WTC11 (cell line): ENCODE data around the gene ZNF236. TPM values are rescaled to one million over a fixed set of nuclear protein-coding genes. Genes with fewer than 3 reads are reported as not detected.

ENCODE experiments used
- FOXJ3 ChIP-seq: sonication (generic); formaldehyde crosslinking; IDR thresholded peaks from 2 replicates; pipeline ENCODE4 v1.9.0; 2021; ENCODE audit warnings: missing genetic modification reagents, mild to moderate bottlenecking, borderline replicate concordance
- NFE2L1 ChIP-seq: sonication (generic); formaldehyde crosslinking; IDR thresholded peaks from 2 replicates; pipeline ENCODE4 v1.8.1; 2023; ENCODE audit warnings: missing genetic modification reagents
- OVOL2 ChIP-seq: fragments of 250-450 bp; sonication (Bioruptor Pico); IDR thresholded peaks from 2 replicates; pipeline ENCODE4 v1.9.0; 2021; ENCODE audit warnings: mild to moderate bottlenecking, borderline replicate concordance
- SMAD3 ChIP-seq: sonication (generic); formaldehyde crosslinking; IDR thresholded peaks from 2 replicates; pipeline ENCODE4 v1.8.0; 2022; ENCODE audit warnings: missing genetic modification reagents, mild to moderate bottlenecking, borderline replicate concordance
- SMAD4 ChIP-seq: sonication (generic); formaldehyde crosslinking; IDR thresholded peaks from 2 replicates; pipeline ENCODE4 v1.8.0; 2022; ENCODE audit warnings: mild to moderate bottlenecking, missing genetic modification reagents
- total RNA-seq: library from RNA; stranded (reverse); gene quantifications from 3 replicates; pipeline ENCODE4 v1.2.3, GENCODE V29; 2021
- TF ChIP-seq, protein P1 (sequence below): sonication (generic); formaldehyde crosslinking; IDR thresholded peaks from 2 replicates; pipeline ENCODE4 v1.8.1; 2023; ENCODE audit warnings: mild to moderate bottlenecking, missing genetic modification reagents, borderline replicate concordance
- TF ChIP-seq, protein P2 (sequence below): sonication (generic); formaldehyde crosslinking; IDR thresholded peaks from 2 replicates; pipeline ENCODE4 v1.8.0; 2023; ENCODE audit warnings: missing genetic modification reagents
- TF ChIP-seq, protein P3 (sequence below): sonication (generic); formaldehyde crosslinking; IDR thresholded peaks from 2 replicates; pipeline ENCODE4 v1.8.0; 2022; ENCODE audit warnings: mild to moderate bottlenecking, missing genetic modification reagents
- TF ChIP-seq, protein P4 (sequence below): fragments of 250-450 bp; sonication (Bioruptor Pico); IDR thresholded peaks from 2 replicates; pipeline ENCODE4 v1.9.0; 2021; ENCODE audit warnings: mild to moderate bottlenecking, borderline replicate concordance
- TF ChIP-seq, protein P5 (sequence below): sonication (generic); formaldehyde crosslinking; IDR thresholded peaks from 2 replicates; pipeline ENCODE4 v1.8.1; 2022; ENCODE audit warnings: low read depth, missing genetic modification reagents, borderline replicate concordance
- TF ChIP-seq, protein P6 (sequence below): fragments of 250-450 bp; sonication (Bioruptor Pico); IDR thresholded peaks from 2 replicates; pipeline ENCODE4 v1.8.0; 2021; ENCODE audit warnings: mild to moderate bottlenecking
- TF ChIP-seq, protein P7 (sequence below): fragments of 200-600 bp; IDR thresholded peaks from 2 replicates; pipeline ENCODE4 v1.8.0; 2022; ENCODE audit warnings: antibody characterized with exemption

The ZNF236 gene
- total RNA-seq, 1 experiment from 2014 or later = 19.9 TPM

DNA sequence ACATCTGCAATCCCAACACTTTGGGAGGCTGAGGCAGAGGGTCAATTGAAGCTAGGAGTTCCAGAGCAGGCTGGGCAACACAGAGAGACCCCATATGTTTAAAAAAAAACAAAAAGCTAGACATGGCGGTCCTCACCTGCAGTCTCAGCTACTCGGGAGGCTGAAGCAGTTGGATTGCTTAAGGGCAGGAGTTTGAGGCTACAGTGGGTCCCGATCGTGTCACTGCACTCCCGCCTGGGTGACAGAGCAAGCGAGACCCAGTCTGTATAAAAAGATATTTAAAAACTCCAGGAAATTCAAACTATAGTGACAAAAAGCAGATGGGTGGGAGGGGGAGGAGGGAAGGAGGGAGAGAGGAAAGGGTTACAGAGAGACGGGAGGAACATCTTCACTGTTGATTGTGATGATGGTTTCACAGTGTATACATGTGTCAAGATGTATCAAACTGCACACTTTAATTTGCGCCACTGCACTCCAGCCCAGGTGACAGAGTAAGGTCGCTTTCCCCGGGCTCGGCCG is 942 bp upstream of the ZNF236 start (continued):
- TF ChIP-seq, protein P1, sequence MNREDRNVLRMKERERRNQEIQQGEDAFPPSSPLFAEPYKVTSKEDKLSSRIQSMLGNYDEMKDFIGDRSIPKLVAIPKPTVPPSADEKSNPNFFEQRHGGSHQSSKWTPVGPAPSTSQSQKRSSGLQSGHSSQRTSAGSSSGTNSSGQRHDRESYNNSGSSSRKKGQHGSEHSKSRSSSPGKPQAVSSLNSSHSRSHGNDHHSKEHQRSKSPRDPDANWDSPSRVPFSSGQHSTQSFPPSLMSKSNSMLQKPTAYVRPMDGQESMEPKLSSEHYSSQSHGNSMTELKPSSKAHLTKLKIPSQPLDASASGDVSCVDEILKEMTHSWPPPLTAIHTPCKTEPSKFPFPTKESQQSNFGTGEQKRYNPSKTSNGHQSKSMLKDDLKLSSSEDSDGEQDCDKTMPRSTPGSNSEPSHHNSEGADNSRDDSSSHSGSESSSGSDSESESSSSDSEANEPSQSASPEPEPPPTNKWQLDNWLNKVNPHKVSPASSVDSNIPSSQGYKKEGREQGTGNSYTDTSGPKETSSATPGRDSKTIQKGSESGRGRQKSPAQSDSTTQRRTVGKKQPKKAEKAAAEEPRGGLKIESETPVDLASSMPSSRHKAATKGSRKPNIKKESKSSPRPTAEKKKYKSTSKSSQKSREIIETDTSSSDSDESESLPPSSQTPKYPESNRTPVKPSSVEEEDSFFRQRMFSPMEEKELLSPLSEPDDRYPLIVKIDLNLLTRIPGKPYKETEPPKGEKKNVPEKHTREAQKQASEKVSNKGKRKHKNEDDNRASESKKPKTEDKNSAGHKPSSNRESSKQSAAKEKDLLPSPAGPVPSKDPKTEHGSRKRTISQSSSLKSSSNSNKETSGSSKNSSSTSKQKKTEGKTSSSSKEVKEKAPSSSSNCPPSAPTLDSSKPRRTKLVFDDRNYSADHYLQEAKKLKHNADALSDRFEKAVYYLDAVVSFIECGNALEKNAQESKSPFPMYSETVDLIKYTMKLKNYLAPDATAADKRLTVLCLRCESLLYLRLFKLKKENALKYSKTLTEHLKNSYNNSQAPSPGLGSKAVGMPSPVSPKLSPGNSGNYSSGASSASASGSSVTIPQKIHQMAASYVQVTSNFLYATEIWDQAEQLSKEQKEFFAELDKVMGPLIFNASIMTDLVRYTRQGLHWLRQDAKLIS = no peak
- TF ChIP-seq SMAD4 (CRISPR knock-in tag) = no peak
- TF ChIP-seq, protein P2, sequence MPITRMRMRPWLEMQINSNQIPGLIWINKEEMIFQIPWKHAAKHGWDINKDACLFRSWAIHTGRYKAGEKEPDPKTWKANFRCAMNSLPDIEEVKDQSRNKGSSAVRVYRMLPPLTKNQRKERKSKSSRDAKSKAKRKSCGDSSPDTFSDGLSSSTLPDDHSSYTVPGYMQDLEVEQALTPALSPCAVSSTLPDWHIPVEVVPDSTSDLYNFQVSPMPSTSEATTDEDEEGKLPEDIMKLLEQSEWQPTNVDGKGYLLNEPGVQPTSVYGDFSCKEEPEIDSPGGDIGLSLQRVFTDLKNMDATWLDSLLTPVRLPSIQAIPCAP = no peak
- TF ChIP-seq SMAD3 (CRISPR knock-in tag) = no peak
- TF ChIP-seq, protein P3, sequence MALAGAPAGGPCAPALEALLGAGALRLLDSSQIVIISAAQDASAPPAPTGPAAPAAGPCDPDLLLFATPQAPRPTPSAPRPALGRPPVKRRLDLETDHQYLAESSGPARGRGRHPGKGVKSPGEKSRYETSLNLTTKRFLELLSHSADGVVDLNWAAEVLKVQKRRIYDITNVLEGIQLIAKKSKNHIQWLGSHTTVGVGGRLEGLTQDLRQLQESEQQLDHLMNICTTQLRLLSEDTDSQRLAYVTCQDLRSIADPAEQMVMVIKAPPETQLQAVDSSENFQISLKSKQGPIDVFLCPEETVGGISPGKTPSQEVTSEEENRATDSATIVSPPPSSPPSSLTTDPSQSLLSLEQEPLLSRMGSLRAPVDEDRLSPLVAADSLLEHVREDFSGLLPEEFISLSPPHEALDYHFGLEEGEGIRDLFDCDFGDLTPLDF (CRISPR knock-in tag) = no peak
- TF ChIP-seq FOXJ3 (CRISPR knock-in tag) = no peak
- TF ChIP-seq, protein P4, sequence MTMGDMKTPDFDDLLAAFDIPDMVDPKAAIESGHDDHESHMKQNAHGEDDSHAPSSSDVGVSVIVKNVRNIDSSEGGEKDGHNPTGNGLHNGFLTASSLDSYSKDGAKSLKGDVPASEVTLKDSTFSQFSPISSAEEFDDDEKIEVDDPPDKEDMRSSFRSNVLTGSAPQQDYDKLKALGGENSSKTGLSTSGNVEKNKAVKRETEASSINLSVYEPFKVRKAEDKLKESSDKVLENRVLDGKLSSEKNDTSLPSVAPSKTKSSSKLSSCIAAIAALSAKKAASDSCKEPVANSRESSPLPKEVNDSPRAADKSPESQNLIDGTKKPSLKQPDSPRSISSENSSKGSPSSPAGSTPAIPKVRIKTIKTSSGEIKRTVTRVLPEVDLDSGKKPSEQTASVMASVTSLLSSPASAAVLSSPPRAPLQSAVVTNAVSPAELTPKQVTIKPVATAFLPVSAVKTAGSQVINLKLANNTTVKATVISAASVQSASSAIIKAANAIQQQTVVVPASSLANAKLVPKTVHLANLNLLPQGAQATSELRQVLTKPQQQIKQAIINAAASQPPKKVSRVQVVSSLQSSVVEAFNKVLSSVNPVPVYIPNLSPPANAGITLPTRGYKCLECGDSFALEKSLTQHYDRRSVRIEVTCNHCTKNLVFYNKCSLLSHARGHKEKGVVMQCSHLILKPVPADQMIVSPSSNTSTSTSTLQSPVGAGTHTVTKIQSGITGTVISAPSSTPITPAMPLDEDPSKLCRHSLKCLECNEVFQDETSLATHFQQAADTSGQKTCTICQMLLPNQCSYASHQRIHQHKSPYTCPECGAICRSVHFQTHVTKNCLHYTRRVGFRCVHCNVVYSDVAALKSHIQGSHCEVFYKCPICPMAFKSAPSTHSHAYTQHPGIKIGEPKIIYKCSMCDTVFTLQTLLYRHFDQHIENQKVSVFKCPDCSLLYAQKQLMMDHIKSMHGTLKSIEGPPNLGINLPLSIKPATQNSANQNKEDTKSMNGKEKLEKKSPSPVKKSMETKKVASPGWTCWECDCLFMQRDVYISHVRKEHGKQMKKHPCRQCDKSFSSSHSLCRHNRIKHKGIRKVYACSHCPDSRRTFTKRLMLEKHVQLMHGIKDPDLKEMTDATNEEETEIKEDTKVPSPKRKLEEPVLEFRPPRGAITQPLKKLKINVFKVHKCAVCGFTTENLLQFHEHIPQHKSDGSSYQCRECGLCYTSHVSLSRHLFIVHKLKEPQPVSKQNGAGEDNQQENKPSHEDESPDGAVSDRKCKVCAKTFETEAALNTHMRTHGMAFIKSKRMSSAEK (CRISPR knock-in tag) = no peak
- no peak for TF ChIP-seq NFE2L1 (CRISPR knock-in tag)
- TF ChIP-seq, protein P5, sequence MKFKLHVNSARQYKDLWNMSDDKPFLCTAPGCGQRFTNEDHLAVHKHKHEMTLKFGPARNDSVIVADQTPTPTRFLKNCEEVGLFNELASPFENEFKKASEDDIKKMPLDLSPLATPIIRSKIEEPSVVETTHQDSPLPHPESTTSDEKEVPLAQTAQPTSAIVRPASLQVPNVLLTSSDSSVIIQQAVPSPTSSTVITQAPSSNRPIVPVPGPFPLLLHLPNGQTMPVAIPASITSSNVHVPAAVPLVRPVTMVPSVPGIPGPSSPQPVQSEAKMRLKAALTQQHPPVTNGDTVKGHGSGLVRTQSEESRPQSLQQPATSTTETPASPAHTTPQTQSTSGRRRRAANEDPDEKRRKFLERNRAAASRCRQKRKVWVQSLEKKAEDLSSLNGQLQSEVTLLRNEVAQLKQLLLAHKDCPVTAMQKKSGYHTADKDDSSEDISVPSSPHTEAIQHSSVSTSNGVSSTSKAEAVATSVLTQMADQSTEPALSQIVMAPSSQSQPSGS = no peak
- no peak for TF ChIP-seq OVOL2 (CRISPR knock-in tag)
- TF ChIP-seq, protein P6, sequence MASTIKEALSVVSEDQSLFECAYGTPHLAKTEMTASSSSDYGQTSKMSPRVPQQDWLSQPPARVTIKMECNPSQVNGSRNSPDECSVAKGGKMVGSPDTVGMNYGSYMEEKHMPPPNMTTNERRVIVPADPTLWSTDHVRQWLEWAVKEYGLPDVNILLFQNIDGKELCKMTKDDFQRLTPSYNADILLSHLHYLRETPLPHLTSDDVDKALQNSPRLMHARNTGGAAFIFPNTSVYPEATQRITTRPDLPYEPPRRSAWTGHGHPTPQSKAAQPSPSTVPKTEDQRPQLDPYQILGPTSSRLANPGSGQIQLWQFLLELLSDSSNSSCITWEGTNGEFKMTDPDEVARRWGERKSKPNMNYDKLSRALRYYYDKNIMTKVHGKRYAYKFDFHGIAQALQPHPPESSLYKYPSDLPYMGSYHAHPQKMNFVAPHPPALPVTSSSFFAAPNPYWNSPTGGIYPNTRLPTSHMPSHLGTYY (CRISPR knock-in tag) = no peak
- TF ChIP-seq, protein P7, sequence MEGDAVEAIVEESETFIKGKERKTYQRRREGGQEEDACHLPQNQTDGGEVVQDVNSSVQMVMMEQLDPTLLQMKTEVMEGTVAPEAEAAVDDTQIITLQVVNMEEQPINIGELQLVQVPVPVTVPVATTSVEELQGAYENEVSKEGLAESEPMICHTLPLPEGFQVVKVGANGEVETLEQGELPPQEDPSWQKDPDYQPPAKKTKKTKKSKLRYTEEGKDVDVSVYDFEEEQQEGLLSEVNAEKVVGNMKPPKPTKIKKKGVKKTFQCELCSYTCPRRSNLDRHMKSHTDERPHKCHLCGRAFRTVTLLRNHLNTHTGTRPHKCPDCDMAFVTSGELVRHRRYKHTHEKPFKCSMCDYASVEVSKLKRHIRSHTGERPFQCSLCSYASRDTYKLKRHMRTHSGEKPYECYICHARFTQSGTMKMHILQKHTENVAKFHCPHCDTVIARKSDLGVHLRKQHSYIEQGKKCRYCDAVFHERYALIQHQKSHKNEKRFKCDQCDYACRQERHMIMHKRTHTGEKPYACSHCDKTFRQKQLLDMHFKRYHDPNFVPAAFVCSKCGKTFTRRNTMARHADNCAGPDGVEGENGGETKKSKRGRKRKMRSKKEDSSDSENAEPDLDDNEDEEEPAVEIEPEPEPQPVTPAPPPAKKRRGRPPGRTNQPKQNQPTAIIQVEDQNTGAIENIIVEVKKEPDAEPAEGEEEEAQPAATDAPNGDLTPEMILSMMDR = no peak
